Endometrium (tissue), 2 donors: ENCODE data around the gene HIGD2A.

Experiments used
- FAIRE-seq: peaks from 2 replicates; lab custom pipeline; 2012; peaks lifted over from hg19 to GRCh38; lab: Jason Lieb, UNC
- donor health status: control.
- donor health status: control.

HIGD2A gene

GRCh38 chr5:176415952-176416924, 27.7 kb downstream of the HIGD2A start, which contains the start of gene CLTB:
Gene CLTB (minus strand): TSS chr5:176416539. CDS start chr5:176416363, 176 bp downstream.
- no peak for FAIRE-seq

- no peak for FAIRE-seq
Measured at GRCh38 chr5:176416965-176417364, 28.4 kb downstream of the HIGD2A start.

- FAIRE-seq, result no peak
Measured at GRCh38 chr5:176418251-176418650, 29.7 kb downstream of the HIGD2A start.

GRCh38 chr5:176420086-176420485, 31.5 kb downstream of the HIGD2A start:
- no peak for FAIRE-seq

- FAIRE-seq, result no peak
Measured at GRCh38 chr5:176420972-176421544, 32.5 kb downstream of the HIGD2A start.

- FAIRE-seq, result no peak
Measured at GRCh38 chr5:176424181-176424580, 35.6 kb downstream of the HIGD2A start.

- no peak for FAIRE-seq
Measured at GRCh38 chr5:176425138-176425537, 36.6 kb downstream of the HIGD2A start.

- FAIRE-seq, result no peak
Measured at GRCh38 chr5:176425791-176426190, 37.2 kb downstream of the HIGD2A start.

GRCh38 chr5:176426876-176427275, 38.3 kb downstream of the HIGD2A start:
- no peak for FAIRE-seq

- no peak for FAIRE-seq
Measured at GRCh38 chr5:176427971-176428370, 39.4 kb downstream of the HIGD2A start.

GRCh38 chr5:176429972-176430371, 41.4 kb downstream of the HIGD2A start:
- FAIRE-seq, result no peak

- no peak for FAIRE-seq
Measured at GRCh38 chr5:176432707-176433106, 44.2 kb downstream of the HIGD2A start.

- FAIRE-seq, result no peak
Measured at GRCh38 chr5:176436656-176437055, 48.1 kb downstream of the HIGD2A start.

- FAIRE-seq, result no peak
Measured at GRCh38 chr5:176438959-176439757, 50.6 kb downstream of the HIGD2A start.
